Ovary (tissue), 3 donors: ENCODE results near the gene DCT.

Experiments
- EP300 ChIP-seq: sonication (generic); formaldehyde crosslinking; IDR thresholded peaks from one replicate; pipeline ENCODE4 v1.6.1; 2017; ENCODE audit warnings: antibody characterized with exemption
- POLR2A ChIP-seq: fragments of 450-650 bp; IDR thresholded peaks from one replicate; pipeline ENCODE4 v1.6.1; 2017; ENCODE audit warnings: antibody characterized with exemption, mild to moderate bottlenecking, moderate library complexity
- TF ChIP-seq, protein P1 (sequence below), 3 donors: fragments of 450-650 bp in 2 of 3; fragments of 200-600 bp in 1 of 3; IDR thresholded peaks; one replicate each; pipeline versions ENCODE4 v1.5.1 to v1.8.0; 2016 to 2022; ENCODE audit warnings: antibody characterized with exemption in 3 of 3, mild to moderate bottlenecking in 1 of 3
- donor health status: DM: no; HTN: no; CAD: no.

DNA sequence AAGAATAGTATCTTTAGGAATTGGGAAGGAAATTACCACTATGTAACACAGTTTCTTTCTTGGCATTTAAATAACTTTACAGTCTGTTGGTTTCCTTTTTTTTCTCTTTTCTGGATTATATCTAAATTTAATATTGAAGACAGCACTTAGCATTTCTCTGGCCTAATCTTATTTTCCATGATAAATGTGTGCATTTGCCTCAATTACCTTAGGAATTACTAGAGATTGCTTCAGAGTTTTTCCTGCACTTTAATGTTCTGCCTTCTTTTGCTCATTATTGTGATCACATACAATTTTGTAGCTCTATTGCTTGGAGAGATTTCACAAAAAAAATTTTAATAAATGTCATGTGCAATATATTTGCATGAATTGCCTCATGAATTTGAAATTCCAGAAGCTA, 25.1 kb downstream of the DCT start:
- TF ChIP-seq, protein P1, sequence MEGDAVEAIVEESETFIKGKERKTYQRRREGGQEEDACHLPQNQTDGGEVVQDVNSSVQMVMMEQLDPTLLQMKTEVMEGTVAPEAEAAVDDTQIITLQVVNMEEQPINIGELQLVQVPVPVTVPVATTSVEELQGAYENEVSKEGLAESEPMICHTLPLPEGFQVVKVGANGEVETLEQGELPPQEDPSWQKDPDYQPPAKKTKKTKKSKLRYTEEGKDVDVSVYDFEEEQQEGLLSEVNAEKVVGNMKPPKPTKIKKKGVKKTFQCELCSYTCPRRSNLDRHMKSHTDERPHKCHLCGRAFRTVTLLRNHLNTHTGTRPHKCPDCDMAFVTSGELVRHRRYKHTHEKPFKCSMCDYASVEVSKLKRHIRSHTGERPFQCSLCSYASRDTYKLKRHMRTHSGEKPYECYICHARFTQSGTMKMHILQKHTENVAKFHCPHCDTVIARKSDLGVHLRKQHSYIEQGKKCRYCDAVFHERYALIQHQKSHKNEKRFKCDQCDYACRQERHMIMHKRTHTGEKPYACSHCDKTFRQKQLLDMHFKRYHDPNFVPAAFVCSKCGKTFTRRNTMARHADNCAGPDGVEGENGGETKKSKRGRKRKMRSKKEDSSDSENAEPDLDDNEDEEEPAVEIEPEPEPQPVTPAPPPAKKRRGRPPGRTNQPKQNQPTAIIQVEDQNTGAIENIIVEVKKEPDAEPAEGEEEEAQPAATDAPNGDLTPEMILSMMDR (IDR thresholded peaks at IDR 0.05) = no peak
- no peak for TF ChIP-seq POLR2A
- no peak for TF ChIP-seq EP300
